Peyer's patch (tissue), 4 donors: ENCODE data around the gene F11. TPM values are rescaled to one million over a fixed set of nuclear protein-coding genes. Genes with fewer than 3 reads are reported as not detected.
"Not testable (repeated sequence)": the region's sequence is repeated elsewhere in the genome, so short reads cannot be mapped to it uniquely, and the experiment has no call there.

Experiments
- DNase-seq, 3 donors: peaks; one replicate each; pipeline ENCODE4 v3.0.0-alpha.2; 2017 to 2019
- H3K27ac ChIP-seq, 4 donors: fragments of 200-600 bp; sonication (generic); one replicate each; pipeline ENCODE4 v1.5.1; 2016 to 2019
- H3K27me3 ChIP-seq, 2 donors: fragments of 200-600 bp; sonication (generic); one replicate each; pipeline ENCODE4 v1.5.1; 2019
- H3K36me3 ChIP-seq, 3 donors: fragments of 200-600 bp; sonication (generic); one replicate each; pipeline ENCODE4 v1.5.1; 2016 to 2019
- H3K4me1 ChIP-seq, 4 donors: fragments of 200-600 bp; sonication (generic); one replicate each; pipeline ENCODE4 v1.5.1; 2016 to 2019
- H3K4me3 ChIP-seq, 4 donors: fragments of 200-600 bp; sonication (generic); 1 replicate in 3 of 4; 2 replicates in 1 of 4; pipeline ENCODE4 v1.5.1; 2016 to 2019; ENCODE audit warnings: mild to moderate bottlenecking in 1 of 4
- H3K9me3 ChIP-seq, 4 donors: fragments of 200-600 bp; sonication (generic); one replicate each; pipeline ENCODE4 v1.5.1; 2016 to 2019; ENCODE audit warnings: mild to moderate bottlenecking in 1 of 4
- CTCF ChIP-seq, 6 experiments: fragments of 450-650 bp in 4 of 6; fragments of 200-600 bp in 2 of 6; sonication (generic) in 1 of 6; IDR thresholded peaks; one replicate each; pipeline ENCODE4 v1.5.1; 2017 to 2019; ENCODE audit warnings: antibody characterized with exemption in 6 of 6, mild to moderate bottlenecking in 3 of 6, moderate library complexity in 1 of 6
- POLR2A ChIP-seq, 2 donors: fragments of 450-650 bp; IDR thresholded peaks; one replicate each; pipeline ENCODE4 v1.5.1; 2017; ENCODE audit warnings: antibody characterized with exemption in 2 of 2, mild to moderate bottlenecking in 2 of 2, moderate library complexity in 2 of 2
- total RNA-seq, 4 donors: library from RNA; depleted of rRNA; stranded (reverse); fragments of >200 nt; gene quantifications; one replicate each; pipeline ENCODE4 v1.1.0, GENCODE V29; 2016

The F11 gene
- total RNA-seq, 4 donors from 2014 or later, result 3.2 to 3.5 TPM; not detected in 2

DNA sequence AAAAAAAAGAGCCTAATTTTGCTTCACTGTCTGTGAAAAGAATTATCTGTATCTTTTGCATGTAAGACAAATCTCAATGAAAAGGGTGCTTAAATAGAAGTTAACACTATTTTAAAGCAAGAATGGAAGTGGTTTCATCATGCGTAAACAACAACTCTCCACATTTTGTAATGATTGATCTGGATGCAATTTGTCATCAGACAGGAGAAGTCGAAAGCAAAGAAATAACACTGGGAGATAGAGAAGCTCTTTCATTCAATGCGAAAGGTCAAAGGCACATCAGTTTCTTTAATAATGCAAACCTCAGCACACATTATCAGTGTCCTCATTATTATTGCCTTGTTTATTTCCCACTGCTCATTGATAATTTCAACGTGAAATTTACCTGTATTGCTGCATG lies 29.9 kb upstream of the F11 start:
- Histone ChIP-seq H3K27me3 (no peaks in the 10 kb centered on the region), H3K4me1 (no peaks in the 10 kb centered on the region), H3K4me3 (no peak overlapping the region), H3K9me3 (no peaks in the 10 kb centered on the region), H3K36me3 (peaks cover 0 to 7% (median 0%) of the 10 kb centered on the region in 3 donors), H3K27ac (no peak overlapping the region)
- no peak for DNase-seq
- TF ChIP-seq CTCF (IDR thresholded peaks at IDR 0.05), result no peak
- no peak for TF ChIP-seq POLR2A (IDR thresholded peaks at IDR 0.05)

GRCh38 chr4:186240452-186240847 lies 25.5 kb upstream of the F11 start:
- Histone ChIP-seq H3K9me3 (no peaks in the 10 kb centered on the region), H3K4me1 (no peaks in the 10 kb centered on the region), H3K27me3 (no peaks in the 10 kb centered on the region), H3K36me3 (no peaks in the 10 kb centered on the region), H3K27ac (no peak overlapping the region), H3K4me3 (no peak overlapping the region)
- no peak for TF ChIP-seq CTCF (IDR thresholded peaks at IDR 0.05)
- TF ChIP-seq POLR2A (IDR thresholded peaks at IDR 0.05), result no peak
- DNase-seq, result no peak

DNA sequence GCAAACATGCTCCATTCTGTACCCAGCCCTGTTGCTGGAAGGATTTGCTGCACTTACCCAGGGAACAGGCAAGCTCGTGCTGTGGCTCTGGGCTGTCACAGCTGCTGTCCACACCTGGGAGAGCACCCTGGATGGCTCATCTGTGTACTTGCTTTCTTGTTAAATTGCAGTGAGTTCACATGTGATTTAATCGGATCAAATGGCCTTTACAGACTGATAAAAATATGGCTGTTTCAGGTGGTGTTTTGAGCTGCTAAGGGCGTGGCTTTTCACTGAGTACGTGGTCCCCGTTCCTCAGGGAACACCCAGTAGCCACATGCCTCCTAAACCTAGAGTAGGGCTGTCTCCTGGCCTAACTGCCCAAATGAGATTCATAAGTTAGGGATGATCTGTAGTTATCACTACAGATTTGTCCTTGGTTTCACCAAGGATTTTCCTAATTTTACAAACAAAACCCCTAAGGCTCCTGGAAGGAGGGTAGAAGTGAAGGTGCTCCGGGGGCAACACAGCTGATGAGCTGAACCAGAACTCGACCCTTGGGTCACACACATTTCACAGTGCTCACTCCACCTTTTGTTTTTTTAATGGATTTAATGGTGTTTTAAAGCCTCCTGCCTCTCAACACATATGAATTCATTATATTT lies 25.0 kb upstream of the F11 start:
- TF ChIP-seq POLR2A (IDR thresholded peaks at IDR 0.05) (no peak), CTCF (IDR thresholded peaks at IDR 0.05) (no peak)
- no peak for DNase-seq

DNA sequence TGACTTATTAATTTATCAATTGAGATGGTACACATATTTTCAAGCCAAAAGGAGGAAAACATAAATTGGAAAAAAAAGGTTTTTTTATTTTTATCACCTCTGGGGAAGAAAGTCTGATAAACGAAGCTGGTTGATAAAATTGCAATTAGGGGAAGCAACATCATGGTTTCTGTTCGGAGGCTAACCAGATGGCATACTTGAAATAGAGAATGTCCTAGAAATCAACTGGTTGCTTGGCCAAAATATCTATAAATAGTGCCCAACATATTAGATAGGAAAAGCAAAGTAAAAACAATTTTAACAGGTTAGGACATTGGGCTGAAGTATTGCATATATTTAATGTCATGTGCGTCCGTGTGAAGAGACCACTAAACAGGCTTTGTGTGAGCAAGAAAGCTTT lies 24.4 kb upstream of the F11 start:
- no peak for TF ChIP-seq CTCF (IDR thresholded peaks at IDR 0.05)
- TF ChIP-seq POLR2A (IDR thresholded peaks at IDR 0.05), result no peak
- DNase-seq, result no peak
- no peak overlapping the region for H3K4me3 ChIP-seq
- no peaks in the 10 kb centered on the region for H3K9me3 ChIP-seq
- no peak overlapping the region for H3K27ac ChIP-seq
- H3K27me3 ChIP-seq, result no peaks in the 10 kb centered on the region
- H3K36me3 ChIP-seq, result no peaks in the 10 kb centered on the region
- no peaks in the 10 kb centered on the region for H3K4me1 ChIP-seq

More for the DNA sequence above, 25.0 kb upstream of the F11 start:
- Histone ChIP-seq H3K36me3 (no peaks in the 10 kb centered on the region), H3K9me3 (no peaks in the 10 kb centered on the region), H3K27ac (no peak overlapping the region), H3K27me3 (no peaks in the 10 kb centered on the region), H3K4me3 (no peak overlapping the region), H3K4me1 (no peaks in the 10 kb centered on the region)

- H3K27ac ChIP-seq, DNase-seq, H3K27me3 ChIP-seq, H3K4me3 ChIP-seq, H3K4me1 ChIP-seq, H3K36me3 ChIP-seq, H3K9me3 ChIP-seq: not testable (repeated sequence)
Measured at GRCh38 chr4:186242031-186242430, 24.0 kb upstream of the F11 start.

DNA sequence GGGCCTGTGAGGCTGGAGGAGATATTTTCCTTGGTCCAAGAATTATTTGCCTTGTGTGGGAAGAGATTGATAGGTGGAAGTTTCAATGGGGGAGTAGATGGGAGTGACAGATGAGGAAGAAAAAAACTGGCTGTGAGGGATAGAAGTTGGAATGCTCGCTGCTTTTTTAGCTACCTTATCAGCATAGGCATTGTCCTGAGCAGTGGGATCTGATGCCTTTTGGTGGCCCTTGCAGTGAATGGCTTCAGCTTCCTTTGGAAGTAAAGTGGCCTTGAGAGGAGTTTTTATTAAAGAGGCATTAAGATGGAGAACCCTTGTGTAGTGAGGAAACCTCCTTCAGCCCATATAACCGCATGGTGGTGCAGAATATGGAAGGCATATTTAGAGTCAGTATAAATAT lies 22.7 kb upstream of the F11 start:
- Histone ChIP-seq H3K27ac (no peak overlapping the region), H3K4me3 (no peak overlapping the region), H3K4me1 (no peaks in the 10 kb centered on the region), H3K9me3 (no peaks in the 10 kb centered on the region), H3K27me3 (no peaks in the 10 kb centered on the region), H3K36me3 (no peaks in the 10 kb centered on the region)
- no peak for DNase-seq
- TF ChIP-seq CTCF (IDR thresholded peaks at IDR 0.05) (no peak), POLR2A (IDR thresholded peaks at IDR 0.05) (no peak)
